NCI-H2196 treated with DMSO at 0.1 percent for 48 hours (cell line): Measurements from ENCODE around the gene MCMBP.
"Not testable (repeated sequence)": the region's sequence is repeated elsewhere in the genome, so short reads cannot be mapped to it uniquely, and the experiment has no call there.

ENCODE experiments used
- DNase-seq: peaks from one replicate; lab custom pipeline; 2025; ENCODE audit not compliant: unreplicated experiment; lab: John Stamatoyannopoulos, UW

MCMBP gene

DNA sequence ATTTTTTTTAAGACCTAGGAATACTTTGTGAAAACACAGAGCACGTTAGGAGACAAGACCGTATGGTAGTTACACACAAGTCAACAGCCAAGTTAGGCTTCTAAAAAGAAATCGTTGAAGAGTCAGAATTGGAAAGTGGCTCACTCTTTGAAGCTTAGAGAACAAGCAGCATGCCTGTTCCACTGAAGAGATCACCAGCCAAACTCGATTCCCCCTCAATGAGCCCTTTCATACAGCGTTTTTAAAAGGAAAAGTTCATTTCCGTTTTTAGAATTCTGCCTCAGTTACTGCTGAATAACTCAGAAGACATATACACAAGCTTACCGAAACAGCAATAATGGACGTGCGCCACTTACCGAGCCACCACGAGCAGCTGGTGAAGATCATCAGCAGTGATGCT, 41.0 kb downstream of the MCMBP start:
- no peak for DNase-seq

DNA sequence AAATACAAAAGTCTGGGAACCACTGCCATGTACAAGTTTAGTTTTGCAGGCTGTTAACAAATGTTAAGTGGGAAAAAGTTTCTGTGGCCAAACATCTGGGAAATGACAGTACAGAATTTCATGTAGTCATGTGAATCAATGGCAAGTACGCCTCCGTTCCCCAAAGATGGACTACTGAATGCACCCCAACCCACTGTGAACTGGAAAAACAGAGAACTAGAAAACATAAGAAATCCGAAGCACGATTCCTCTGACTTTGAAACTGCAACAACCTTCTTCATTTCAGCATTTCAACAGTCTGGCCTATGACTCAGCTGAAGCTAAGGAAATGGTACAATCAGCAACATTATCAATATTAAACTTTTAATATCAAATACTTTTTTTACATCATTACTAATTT, 41.8 kb downstream of the MCMBP start:
- no peak for DNase-seq

DNA sequence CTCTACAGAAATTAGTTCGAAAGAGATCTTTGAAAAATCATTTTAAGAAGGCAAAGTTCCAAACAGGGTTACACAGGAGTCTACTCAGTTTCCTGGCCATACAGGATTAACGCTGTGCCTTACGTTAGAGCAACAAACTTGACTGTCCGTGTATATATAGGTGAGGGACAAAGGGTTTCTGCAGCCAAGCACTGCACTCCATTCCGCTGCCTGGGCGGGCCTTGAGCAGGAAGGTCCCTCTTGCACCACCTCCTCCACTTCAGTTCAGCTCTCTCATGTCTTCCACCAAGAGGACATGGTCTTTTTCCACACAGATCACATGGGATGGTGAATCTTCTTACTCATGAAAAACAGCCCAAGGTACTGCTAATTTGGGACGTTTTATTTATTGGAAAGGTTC, 43.2 kb downstream of the MCMBP start:
- DNase-seq: no peak

DNA sequence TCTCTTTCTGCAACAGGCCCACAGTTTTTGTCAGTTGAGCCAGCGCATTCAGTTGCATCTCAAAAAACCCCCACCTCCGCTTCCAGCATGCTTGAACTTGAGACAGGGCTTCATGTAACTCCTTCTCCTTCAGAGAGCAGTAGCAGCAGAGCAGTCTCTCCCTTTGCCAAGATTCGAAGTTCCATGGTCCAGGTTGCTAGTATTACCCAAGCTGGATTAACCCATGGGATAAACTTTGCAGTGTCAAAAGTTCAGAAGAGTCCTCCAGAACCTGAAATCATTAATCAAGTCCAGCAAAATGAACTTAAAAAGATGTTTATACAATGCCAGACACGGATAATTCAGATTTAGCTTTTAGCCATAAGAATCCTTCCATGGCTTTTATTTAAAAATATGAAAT, 45.2 kb downstream of the MCMBP start:
- DNase-seq: no peak

DNA sequence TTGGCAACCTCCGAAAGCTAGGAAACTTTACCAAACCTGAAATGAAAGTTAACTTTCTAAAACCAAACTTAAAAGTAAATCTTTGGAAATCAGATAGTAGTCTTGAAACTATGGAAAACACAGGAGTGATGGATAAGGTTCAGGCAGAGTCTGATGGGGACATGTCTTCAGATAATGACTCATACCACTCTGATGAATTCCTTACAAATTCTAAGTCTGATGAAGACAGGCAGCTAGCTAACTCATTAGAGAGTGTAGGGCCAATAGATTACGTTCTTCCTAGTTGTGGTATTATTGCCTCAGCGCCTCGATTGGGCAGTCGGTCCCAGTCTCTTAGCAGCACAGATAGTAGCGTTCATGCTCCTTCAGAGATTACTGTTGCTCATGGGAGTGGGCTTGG, 45.9 kb downstream of the MCMBP start:
- no peak for DNase-seq

DNA sequence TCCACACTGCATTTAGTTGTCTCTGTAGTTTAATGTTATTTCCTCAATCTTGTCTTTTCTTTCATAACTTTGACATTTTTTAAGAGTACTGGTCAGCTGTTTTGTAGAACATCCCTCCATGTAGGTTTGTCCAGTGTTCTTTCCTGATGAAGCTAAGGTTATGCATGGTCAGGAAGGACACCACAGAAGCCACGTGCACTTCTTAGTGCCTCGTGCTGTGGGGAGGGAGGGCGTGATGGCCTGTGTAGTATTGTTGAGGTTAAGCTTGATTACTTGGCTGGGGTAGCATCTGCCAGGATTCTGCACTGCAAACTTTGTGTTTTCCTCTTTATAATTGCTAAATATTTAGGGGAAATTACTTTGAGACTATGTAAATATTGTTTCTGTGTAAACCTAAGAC, 48.3 kb downstream of the MCMBP start:
- DNase-seq: no peak

DNA sequence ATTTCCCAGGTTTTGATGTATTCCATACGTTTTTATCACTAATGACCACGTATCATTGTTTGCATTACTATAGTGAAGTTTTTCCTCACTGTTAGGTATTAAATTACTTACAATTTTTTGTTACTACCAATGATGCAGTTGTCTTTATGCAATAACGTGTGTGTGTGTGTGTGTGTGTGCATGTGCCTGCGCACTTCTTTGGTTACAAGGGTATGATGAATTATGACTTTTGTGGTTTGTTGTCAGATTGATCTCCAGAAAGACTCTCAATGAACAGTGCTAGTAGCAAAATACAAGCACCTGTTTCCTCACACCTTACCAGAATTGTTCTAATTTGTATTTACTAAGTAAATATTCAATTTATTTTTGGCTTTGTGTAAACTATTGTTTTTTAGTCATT, 51.5 kb downstream of the MCMBP start:
- DNase-seq: no peak

DNA sequence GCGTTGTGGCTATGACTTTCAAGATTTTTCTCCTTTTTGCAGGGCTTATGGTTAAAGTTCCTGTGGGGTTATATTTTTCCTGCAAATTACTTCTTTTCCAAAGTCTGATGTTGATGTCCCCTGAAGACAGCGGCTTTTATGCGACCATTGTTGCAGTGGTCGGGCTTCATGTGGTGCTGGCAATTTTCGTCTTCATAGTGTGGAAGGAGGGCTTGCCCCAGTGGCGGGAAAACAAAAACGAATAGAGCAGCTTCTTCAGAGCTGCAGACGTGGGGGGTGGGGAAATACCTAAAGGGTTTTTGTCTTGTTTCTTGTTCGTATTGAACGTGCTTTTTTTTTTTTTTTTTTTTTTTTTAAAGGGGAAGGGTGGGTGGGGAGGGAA, 53.8 kb downstream of the MCMBP start:
- no peak for DNase-seq

DNA sequence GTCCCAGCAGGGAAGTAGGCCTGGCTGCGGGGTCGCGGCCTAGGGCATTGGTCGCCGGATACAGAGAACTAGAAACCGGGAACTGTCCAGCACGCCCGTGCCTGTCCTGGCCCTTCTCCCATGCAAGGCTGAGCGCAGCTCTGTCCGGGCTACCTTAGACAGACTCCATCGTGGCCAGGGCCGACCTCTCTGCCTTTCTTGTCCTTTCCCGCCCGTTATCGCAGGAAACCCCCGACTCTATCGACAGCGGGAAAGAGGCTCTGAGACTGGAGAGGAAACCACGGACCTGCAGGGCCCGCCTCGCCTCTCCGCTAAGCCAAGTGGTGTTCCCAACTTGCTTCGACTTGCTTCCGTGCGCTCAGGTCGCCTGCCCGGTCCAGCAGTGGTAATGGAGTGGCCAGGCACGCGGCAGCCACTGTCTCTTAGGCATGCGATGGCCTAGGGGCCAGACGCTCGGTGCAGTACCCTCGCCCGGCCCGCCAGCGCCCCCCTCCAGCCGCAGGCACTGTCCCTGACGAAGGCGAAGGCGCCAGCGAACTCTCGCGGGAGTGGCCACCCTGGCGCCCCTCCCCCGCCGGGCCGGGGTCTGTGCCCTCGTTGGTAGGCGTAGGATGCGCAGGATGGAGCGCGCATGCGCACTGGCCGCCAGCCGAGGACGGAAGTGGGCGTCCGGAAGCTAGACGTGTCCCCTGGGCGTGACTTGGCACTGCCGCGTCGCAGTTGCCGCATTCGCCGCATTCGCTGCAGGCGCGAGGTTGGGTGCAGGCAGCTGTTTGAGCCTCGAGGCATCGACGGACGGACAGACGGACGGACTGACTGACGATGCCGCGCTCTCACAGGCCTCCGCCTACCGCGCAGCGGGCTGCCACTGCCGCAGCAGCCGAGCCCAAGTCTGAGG, 54.4 kb downstream of the MCMBP start:
- no peak for DNase-seq

DNA sequence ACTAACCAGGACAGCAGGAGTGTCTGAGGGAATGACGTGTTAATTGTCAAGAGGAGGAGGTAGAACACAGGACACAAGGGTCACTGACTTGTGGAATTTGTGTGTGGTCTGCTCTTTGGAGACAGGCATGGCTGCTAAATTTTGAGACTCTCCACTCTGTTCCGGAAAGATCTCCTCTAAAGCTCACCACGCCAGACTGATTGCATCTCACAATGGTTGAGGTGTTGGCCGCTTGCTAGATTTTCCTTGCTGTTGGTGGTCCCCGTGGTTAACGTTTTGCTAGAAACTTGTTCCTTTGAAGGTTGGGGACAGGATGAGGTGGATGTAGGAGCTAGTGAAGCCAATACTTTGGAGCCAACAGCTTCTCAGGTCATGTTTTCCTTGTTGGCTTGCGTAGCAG, 57.0 kb downstream of the MCMBP start:
- no peak for DNase-seq

DNA sequence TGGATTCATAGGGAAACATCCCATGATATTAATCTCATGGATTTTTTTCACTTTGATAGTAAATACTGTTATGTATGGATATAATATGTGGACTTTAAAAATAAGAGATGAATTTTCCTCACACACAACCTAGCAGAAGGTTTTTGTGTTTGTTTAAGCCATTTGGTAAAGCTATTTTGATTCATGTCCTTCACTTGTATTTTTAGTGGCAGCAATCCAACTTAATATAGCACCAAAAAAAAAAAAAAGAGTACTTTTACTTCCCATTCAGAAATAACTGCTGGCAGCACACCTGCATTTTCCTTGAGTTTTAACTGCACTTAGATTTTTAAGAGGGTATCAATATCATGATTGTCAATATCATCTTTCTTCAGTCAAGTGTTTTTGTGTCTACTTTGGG, 60.0 kb downstream of the MCMBP start:
- DNase-seq: no peak

DNA sequence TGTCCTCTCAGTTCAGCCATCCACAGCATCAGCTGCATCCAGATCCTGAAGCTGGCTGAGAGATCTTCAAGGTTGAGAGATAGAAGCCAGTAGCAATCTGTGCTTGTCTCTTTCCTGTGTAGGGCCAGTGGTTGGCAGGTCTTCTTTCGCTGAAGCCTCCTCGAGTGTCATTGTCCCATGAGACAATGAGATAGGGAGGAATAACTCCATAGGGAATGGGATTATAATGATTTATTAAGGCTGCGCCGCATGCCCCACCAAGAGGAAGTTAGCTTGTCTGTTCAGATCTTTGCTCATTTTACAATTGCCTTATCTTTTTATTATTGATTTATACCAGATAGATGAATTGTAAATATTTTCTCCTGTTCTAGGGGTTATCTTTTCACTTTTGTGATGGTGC, 61.5 kb downstream of the MCMBP start:
- DNase-seq: no peak

DNA sequence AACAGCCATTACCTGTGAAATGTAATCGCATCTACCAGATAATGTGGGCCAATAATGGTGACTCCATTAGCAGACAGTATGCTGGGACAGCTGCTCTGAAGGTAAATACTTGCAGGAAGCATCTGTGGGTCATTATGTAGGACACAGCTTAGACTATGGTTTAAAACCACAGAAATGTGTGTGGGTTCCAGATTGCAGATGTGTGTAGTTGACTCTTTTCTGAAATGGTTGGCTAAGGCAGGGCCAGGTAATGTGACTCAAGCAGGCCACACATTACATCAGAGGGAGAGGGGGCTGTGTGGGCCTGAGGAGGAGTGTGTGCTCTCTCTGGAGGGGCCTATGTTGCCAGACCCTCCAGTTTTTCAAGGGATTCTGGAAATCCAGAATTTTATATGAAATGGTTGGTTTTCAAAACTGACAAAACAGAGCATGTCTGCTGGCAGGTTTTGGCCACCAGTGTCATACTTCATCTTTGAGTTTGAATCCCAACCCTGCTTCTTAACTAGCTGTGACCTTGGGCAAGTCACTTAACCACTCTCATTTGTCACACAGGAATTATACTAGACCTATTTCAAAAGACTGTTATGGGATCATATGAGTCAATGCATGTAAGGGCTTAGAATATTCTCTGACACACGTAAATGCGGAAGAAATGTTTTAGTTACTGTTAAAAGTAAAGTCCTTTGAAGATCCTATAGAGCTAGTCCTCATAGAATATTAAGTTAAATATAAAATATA, 64.5 kb downstream of the MCMBP start:
- no peak for DNase-seq

DNA sequence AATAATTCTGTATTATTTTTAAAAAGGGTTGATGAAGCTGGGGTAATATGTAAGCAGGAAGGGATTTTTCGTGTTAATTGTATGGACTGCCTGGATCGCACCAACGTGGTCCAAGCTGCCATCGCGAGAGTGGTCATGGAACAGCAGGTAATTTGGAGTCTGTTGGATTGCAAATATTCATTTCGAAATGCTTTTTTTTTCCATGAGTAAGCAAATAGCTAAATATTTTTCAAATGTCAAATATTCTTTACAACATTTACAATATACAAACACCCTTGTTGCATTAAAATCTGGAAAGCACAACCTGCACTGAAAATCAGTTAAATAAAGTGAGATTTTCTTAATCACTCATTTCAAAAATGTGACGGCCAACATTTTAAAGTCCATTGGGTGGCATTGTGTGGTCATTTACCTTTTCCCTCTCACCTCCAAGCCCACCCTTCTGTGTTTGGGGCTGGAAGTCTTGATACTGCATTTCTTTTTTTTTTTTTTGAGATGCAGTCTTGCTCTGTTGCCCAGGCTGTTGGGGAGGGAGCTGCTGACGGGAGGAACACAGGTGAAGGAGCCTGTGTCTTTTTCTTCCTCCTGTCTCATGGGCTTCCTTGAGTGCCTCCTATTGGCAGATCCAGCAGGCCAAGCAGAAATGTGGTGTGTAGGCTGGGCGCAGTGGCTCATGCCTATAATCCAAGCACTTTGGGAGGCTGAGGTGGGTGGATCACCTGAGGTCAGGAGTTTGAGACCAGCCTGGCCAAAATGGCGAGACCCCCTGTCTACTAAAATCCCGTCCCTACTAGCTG, 66.1 kb downstream of the MCMBP start:
- no peak for DNase-seq

DNA sequence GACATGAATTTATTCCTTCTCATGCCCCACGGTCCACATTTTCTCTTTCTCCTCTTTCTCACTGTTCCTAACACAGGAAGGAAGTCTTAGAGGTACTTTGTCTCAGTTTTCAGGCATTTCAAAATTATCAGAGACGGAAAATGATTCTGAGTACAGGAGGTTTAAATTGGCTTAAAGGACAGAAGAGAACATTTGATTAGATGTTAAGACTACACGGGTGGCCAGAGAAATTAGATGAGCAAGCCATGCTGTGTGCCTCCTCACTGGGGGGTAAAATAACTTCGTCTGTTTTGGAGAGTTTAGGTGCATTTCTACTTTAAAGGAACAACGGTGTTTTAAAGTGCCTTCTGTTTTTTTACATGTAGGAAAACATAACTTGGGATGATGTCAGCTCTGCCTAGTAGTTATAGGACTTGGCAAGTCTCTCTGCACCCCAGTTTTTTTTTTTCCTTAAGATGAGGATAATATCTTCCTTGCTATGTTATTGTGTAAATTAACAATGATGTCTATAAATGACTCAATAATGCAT, 66.9 kb downstream of the MCMBP start:
- no peak for DNase-seq

DNA sequence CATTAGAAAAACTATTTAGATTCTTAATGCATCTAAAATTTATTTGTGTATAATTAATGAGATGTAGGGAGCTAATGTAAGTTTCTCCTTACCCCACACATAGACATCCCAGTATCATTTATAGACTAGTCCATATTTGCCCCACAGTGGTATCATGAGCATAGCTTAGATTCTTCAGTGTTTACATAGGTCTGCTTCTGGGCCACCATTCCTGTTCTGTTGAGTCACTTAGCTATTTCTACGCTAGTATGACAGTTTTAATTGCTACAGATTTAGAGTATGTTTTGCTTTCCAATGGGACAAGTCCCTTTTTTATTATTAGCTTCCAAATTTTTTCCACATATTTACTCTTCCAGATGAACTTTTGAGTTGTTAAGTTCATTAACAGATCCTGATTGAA, 69.4 kb downstream of the MCMBP start:
- DNase-seq: no peak

DNA sequence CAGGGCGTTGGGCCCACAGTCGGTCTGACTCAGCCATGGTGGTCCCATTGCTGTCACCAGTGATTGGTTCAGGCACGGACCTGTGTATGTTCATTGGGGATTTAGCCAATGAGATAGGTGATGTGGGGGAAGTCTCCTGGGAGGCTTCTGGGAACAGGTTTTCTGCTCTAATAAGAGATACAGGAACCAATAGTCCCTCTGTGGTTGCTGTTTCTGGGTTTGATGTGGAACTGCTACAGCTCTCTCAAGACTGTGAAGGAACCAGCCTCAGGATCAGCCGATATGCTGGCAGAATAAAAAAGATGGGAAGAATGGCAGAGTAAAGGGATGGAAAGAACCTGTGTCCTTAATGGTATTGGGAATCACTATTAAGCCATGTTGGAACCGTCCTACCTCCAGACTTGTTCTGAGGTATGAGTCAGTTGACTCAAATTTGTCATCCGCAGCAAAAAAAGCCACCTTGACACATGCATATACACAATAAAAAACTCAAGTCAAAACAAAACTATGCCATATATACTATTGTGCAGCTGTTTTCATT, 70.6 kb downstream of the MCMBP start:
- no peak for DNase-seq

DNA sequence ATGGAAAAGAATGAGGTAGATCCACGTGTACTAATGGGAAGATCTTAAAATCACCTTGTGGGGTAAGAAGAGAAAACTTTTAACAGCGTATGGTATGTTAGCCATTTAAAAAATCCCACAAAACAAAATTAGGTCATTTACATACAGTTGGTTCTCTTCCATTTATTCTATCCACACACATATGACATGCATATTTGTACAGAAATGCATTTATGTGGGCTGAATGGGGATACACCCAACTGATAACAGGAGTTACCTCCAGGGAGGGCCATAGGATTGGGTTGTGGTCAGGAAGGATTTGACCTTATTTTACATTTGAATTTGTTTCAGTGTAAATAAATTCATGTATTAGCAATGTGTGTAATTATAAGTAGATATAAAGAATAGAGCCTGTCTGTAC, 71.5 kb downstream of the MCMBP start:
- DNase-seq: no peak

DNA sequence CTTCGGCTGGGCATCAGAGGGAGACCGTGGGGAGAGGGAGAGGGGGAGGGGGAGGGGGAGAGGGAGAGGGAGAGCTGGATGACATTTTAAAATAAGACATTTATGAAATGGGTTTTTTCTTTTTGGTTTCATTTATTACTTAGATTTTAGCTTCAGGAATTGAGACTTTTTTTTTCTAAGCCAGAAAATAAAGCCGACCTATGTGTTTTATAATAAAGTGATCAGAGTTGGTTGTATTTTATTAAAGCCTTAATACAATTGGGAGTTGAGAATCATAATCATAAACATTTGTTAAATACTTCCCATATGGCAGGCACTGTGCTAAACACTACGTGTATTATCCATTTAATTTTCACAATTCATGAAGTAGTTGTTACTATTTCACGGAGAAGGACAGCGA, 76.6 kb downstream of the MCMBP start:
- no peak for DNase-seq

DNA sequence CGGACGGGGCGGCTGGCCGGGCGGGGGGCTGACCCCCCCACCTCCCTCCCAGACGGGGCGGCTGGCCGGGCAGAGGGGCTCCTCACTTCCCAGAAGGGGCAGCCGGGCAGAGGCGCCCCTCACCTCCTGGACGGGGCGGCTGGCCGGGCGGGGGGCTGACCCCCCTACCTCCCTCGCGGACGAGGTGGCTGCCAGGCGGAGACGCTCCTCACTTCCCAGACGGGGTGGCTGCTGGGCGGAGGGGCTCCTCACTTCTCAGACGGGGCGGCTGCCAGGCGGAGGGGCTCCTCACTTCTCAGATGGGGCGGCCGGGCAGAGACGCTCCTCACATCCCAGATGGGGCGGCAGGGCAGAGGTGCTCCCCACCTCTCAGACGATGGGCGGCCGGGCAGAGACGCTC, 77.5 kb downstream of the MCMBP start:
- DNase-seq: not testable (repeated sequence)

DNA sequence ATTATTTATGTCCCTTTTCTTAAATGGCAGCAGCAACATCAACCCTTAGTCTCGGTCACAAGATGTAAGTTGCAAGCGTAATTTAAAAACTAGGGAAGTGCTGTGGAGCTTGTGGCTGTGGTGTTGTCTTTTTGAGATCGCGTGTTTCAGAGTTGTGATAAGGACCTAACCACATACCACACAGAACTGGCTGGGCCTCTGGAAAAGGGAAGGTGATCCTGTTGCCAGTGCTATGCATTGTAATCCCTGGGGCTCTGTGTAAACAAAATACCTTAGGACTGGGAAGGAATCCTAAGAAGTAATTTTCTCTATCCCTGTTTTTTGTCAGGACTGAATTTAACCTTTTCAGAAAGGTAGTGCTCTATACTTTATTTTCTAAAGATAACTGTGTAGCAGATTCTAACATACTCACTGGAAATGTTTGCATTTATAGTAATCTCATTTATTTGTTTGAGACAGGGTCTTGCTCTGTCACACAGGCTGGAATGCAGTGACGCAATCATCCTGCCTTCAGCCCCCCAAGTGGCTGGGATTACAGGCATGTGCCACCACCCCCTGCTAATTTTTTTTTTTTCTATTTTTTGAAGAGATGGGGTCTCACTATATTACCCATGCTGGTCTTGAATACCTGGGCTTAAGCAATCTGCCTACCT, 86.4 kb downstream of the MCMBP start:
- DNase-seq: no peak
